ENCODE measurements around the gene ETS1.

The ETS1 gene

DNA sequence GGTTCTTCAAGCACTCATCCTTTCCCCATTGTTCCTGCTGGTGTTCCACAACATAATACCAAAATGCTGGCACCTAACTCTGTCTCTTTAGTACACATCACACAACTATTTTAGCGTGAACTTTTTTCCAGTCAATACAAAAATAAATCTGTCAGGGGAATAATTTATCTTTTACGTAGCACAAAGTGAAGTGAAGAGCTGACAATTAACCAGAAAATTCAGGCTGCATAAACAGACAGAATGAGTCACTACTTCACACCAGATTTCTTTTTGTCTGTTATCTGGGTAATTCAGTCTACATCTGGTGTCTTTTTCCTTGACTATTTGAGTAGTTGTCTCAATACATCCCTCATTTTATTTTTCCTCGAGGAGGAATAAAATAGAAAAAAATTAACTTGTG, 7.9 kb upstream of the ETS1 start:
- no peak for DNase-seq

DNA sequence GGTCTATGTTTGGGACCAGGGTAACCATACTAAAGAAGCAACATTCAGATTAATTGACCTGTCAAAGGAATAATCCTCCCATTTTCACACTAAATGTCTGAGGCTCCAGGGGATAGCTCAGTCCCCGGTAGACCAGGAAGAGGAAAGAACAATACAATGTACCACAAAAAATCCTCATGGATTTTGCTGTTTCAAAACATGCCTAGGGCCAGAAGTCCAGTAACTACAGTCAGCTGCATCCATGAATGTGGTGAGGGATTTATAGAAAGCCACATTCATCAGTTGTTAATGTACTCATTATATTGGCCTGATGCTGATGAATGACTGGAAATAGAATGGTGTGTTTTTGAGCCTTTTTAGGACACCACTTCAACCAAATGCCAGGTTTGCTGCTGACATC, 6.9 kb upstream of the ETS1 start:
- DNase-seq: no peak

DNA sequence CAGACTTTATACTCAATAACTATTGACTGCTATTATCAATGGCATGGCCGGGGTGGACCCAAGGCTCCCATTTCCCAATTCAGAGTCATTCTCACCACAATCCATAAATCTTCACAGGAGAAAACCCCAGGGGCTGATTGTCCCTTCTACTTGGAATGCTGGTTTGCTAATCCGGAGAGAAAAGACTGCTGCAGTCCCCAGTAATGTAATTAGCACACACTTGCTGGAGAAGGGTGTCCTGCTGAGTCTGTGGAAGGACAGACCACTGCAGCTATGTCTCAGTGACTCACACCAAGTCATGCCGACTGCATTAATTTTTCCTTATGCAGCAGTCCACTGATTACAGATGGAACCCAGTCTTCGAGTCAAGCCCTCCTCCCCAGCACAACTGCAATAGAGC, 5.9 kb upstream of the ETS1 start:
- no peak for DNase-seq

DNA sequence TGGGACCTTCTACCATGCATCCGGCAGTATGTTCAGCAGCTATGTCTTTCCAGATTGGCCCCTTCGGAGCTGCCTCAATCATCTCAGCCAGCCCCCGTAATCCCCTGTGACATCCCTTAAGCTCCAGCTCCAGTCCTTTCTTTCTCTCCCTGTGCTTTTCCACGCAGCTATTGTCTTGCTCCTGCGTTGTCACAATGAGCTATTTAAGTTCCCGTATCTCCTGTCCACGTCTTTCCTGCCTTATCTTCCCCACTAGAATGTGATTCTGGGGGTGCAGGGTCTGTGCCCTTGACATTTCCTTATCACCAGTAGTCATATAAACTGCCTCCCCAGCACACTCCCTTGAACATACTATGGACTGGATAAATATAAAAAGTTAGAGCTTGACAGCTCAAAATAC, 5.1 kb upstream of the ETS1 start:
- DNase-seq: no peak

DNA sequence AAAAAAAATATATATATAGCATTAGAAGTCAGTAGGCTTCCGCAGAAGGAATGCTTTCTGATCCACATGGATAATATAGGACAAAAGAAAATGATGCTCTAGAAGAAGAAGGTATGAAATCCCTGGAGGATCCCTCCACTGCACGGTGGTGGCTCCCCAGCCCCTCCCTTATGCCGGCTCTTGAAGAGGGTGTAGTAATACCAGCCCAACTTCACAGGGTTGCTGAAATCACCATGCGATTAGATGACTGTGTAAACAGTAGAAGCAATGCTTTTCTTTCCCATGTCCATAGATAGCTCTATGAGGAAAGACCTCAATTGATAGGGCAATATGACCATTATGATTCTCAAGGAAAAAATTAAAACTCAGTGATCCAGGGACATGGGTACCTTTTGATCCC, 3.2 kb upstream of the ETS1 start:
- DNase-seq: no peak

DNA sequence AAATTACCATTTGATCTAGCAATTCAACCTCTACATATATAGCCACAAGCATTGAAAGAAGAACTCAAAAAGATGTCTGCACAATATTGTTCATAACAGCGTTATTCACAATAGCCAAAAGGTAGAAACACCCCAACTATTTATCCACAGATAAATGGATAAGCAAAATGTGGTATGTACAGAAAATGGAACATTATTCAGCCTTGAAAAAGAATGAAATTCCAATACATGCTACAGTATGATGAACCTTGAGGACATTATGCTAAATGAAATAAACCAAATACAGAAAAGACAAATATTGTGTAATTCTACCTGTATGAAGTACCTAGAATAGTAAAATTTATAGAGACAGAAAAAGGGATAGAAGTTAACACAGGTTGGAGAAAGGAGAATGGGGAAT, 2.6 kb upstream of the ETS1 start:
- DNase-seq: no peak

DNA sequence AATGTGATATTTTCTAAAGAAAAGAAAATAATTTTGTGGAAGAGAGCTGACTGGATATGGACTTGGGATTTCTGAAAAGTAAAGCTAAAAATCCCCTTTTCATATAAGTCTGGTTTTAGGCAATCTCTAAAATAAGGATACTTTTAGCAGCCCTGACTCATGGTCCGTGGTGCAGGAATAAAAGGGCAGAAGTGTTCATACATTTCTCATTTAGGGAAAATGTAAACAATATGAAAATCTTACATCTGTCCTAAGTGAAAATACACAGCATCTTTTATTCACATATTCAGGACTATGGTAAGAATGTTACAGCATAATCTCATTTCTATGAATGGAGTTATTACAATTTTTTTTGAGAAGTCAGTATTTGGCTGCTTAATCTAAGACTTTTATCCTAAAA, 735 bp upstream of the ETS1 start:
- no peak for DNase-seq

DNA sequence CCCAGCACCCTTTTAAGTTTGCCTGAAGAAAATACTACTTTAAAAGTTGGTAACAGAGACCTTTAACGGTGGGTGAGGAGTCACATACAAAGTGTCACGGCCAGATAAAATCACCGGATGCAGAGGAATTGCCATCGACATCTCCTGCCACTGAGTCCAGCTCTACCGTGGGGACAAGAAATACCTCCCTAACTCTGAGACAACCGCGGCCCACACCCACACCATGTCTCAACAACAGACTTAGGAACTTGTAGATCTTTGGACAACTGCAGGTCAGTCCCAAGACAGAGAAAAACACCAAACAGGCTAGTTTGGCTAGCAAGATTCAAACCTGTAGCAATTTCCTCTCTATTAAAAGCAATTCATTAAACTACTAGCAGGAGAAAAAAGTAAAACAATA, 669 bp downstream of the ETS1 start:
- DNase-seq: no peak

DNA sequence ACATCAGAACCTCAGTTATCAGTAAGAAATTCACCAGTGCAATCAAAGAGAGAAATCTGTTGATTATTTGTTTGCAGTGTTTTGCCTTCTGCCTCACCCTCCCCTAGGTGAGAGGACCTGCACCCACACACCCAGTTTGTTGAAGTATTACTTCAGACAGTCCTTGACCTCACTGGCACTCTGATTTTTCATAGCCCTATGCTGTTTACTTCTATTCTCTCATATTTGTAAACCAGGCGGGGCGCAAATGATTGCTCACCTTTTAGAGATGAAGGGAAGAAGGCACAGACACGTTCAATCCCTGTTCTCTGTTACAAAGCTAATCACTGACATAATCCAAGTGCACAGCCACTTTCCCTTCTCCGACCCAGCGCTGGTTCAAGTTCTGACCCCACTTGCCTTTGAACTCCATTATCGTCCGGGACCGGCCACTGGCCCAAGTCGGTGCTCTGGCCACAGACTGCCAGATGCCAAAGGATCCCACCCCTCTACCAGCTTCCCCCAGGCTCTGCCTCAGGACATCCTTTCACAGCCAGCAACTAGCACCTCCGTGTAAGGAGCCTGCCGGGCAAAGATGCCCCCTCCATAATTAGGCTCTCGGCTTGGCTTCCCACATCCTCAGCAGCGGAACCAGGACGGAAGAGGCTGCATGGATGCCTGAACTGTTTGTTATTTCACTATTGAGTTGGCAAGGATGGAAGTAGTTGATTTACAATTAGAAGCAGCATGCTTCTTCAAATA, 1.7 kb downstream of the ETS1 start:
- DNase-seq: no peak

DNA sequence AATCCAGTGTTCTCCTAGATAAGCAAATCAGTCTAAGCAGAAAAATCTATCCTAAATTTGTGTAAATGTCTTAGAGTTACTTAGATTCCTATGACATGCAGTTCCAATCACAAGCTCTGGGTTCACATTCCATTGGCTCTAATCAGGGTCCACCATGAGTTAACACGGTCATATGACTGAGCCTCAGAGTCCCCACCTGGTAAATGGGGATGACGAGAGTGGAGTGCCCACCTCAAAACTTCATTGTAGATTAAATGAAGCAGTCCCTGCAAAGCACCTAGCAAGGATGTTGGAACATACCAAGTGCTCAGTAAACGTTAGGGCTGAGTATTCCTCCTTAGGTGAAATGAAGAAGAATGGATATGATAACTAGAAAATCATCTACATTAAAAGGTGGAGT, 3.1 kb downstream of the ETS1 start:
- no peak for DNase-seq

DNA sequence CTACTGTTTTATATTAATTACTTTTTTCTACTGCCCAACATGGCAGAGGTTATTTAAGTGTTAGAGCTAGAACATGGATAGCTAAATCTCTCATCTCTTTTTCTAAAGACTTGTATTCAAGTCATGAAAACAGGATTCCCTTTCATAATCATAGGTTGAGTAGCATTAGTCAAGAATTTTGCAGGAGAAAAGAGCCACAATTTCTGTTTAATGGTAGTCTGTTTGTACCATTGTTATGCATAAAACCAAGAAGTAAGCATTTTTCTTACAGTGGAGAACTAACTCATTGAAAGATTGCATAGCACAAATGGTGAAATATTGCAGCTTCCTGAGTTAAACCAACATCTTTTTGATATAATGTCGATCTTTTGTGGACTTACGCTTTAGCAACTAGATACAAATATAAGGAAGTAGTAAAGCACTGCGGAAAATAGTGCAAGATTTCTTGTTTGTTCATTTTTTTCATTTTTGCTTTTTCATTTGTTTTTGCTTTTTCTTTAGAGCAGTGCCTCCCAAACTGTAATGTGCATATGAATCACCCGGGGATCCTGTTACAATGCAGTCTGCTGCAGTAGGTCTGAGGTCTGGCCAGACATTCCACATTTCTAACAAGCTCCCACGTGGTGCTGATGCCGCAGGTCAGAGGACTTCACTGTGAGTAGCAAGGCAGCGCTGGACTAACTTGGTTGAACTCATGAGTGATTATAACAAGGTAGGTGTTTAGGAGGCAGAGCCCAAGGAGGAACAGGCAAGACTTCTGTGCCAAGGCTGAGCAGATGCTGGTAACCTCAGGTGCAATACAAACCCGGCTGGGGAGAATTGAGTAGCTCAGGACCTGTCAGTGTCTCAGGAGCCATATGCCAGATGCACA, 4.6 kb downstream of the ETS1 start:
- DNase-seq: peak; percentile 39

DNA sequence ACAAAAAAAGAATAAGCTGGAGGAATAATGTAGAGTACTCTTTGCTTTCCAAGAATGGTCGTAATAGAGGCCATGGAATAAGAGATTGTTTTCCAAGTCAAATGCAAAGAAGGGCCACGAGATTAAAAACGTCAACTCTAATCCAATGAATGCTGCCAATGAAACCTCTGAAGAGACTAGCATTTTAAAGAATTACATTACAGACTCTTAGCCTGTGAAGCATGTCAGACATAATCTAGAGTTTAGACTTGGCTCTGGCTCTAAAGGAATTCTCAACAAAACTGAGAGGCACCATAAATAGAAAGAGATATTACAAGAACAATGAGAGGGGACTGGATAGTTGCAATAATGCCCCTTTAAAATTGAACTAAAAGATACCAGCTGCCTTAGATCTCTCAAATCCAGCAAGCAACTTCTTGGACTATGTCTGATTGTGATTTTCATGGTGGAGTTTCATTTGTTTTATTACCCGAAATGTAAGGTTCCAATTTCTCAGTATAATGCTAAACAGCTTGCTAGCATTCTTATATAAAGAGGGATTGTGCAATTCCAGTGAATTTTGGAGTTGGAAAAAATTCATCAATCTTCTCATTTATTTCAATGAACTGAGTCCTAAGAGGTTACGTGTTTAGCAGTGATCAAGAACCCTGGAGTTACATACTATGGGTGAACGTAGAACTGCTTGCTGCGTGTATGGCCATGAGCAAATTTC, 5.6 kb downstream of the ETS1 start:
- DNase-seq: no peak

DNA sequence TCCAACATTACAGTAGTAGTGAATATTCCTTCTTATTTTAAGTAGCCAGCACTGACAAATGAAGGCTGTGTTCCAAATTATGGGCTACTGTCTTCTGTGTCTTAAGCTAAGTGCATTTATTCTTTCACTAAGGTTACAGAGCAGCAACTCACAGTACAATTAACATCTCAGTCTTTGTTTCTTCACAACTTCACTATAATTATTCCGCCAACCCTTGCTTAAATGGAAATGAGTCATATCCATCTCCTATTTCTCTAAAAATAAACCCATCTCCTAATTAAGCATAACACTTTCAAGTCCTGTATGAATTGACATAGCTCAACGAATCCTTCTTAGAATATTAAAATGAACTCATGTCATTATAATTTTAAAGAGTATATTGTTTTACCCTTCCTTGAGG, 6.7 kb downstream of the ETS1 start:
- DNase-seq: no peak

DNA sequence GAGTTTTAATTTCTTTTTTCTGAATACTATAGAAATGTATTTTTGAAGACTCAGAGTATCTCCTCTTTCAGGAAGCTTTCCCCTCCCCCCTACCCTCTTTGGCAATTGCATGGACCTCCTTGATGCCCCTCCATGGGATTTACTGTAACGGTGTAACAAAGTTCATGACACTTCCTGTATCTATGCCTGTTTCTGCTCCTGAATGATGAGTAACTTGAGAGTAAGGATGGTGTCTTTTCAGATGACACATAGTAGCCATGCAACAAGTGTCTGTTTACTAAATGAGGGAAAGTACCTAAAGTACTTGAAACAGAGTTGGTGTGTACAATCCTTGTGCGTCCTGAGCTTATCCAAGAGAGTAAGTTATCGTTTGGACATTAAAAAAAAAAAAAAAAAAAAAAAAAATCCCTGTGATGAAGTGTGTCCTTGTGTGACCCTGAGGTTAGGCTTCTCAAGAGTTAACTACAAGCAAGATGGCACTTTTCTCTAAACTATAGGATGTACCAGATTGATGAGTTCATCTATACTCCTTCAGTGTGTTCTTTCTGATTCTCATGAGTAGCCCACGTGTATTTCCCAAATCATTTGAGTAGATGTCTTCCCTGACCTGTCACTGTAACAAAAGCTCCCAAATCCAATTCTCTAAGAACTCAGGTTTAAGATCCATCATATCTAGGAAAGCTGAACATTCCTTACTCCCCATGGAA, 7.4 kb downstream of the ETS1 start:
- no peak for DNase-seq

DNA sequence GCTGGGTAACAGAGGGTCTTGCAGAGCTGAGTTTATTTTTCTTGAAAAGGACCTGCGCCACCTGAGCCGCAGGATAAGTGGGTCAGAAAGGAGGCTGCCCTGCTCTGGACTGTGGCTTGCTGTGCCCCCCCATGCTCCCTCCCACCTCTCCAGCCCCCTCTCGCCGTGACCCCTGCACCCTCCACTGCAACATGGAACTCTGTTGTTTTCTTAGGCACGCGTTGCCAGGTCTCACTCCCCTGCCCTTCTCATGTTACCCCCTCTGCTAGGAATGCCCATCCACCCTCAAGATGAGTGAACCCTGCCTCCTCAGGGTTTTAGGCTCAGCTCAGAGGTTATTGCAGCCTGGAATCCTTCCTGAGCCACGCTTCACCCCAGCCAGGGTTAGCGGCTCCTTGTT, 10.8 kb downstream of the ETS1 start:
- no peak for DNase-seq

DNA sequence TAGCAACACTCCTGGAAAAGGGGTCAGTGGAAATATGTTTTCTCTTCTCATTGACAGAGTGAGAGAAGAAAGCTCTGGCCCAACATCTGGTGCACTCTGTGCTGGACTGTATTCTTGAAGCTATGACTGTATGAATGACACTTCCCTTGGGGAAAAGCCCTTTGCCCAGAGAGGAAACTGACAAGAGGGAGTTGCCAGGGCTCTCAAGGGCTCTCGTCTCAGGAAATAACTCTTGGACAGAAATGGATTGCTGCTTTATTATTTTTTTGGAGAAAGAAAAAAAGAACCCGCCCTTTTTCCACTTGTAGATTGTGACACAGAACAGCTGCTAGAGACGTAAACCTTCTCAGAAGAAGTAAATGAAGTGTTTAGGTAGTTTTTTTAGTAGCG, 11.4 kb downstream of the ETS1 start:
- peak; percentile 59 for DNase-seq

DNA sequence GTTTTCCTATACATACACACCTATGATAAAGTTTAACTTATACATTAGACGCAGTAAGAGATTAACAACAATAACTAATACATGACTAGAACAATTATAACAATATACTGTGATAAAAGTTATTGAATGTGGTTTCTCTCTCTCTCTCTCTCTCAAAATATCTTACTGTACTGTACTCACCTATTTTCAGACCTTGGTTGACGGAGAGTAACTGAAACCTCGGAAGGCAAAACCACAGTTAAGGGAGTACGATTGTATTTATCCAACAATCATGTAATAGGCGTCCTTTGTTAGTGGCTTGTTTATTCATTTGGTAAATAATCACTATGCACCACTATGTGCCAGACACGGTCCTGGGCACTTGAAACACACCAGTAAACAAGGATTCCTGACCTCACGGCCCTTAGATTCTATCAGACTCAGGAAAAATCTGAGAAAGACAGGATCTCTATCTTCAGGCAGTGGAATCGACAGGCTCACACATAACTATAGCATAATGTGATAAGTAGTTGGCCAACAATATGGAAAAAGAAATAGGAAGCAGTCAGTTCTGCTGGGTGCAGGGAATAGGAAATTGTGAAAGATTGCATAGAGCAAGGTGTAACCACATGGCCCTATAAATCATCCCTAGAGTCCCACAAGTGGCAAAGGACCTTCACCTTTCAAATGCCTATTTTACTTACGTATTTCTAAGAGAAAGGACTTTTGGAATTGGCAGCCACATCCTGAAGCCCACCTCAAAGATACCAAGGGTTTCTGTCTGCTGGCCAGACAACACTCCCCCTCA, 12.0 kb downstream of the ETS1 start:
- no peak for DNase-seq

DNA sequence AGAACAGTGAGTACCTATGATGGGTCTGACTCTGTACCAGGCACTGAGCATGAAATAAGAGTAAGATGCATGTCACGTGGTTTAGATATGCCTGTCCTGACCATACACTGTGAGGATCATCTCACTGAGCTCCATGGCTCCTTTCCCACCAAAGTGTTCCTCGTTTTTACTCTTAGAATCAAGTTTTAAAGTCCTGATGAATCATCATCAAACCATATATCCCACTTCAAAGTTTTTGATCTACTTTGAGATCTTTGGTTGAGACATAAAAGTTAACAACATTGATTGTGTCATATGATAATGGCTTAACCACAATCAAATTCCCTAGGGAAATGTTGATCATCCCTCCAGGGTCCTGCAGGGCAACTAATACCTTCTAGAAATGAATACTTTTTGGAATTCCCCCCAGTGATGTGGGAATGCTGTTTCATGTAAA, 12.8 kb downstream of the ETS1 start:
- DNase-seq: no peak

DNA sequence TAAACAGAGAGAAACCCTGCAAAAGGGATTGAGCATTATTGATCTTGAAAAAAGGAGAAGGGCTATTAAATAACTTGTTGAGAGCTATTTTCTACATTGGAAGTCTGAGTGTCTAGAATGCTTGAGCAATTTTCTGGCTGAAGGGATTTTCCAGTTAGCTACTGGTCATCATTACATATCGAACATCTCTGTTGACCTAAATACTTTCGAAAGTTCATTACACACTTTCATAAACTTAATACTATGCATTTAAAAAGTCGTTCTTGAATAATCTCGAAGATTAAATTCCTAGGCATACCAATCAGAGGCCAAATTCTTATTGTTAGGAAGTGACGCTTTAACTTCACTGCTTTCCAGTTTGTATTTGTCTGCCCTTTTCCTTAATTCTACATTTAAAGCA, 13.7 kb downstream of the ETS1 start:
- no peak for DNase-seq

DNA sequence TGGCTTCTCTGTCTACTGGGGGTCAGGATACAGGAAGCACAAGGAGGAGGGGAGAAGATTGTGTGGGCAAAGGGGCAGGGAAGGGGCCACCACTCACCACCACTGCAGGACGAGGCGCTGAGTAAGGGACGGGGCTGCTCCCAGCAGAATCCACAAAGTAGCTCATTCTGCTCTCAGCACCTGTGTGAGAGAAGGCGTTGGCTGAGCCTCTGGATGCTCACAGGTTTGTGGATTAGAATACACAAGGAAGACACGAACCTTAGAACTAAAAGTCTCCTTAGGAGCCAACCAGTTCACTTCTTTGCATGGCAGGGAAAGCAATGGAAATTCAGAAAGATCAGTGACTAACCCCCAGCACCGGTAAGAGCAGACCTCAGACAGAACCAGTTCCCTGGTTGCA, 14.4 kb downstream of the ETS1 start:
- no peak for DNase-seq

DNA sequence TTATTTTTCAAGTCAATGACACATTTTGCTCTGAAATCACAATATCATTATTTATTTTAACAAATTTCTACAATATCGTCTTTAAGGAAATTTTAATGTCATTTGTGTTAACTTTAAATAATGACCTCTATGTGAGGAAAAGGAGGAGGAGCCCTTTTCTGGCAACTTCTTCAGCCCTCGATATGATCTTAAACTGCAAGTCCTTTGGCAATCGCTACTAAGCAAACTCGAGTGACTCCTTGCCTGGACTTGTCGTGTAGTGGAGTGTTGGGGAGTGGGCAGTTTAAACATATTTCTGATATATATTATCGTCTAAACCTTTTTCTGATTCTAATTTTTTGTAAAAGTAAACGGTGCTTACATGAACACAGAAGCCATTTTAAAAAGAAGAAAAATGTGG, 16.7 kb downstream of the ETS1 start:
- DNase-seq: no peak

DNA sequence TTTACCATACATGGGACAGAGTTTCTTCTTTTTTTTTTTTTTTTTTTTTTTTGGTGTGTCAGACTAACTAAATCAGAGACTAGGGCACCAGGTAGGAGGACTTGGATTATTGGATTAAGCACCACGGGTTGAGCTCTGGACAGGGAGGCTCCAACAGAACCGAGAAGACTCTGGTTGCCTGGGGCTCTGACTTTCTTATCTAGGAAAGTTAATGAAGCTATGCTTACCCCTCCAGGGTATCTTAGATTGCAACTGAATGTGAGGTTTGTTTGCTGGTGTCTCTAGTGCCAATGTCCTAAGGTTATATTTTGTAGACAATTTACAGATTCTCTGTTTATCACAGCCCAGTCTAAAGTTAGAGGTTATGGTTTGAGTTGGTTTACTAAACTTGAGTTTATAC, 18.1 kb downstream of the ETS1 start:
- no peak for DNase-seq

All from right kidney (tissue), 1 donor.